BLaER1 (cell line): Measurements from ENCODE around the gene TBC1D10A.

Experiments used
- H3K27ac ChIP-seq: shearing (Covaris generic); formaldehyde crosslinking; 2 replicates; pipeline ENCODE4 v1.8.1; 2022
- H3K27me3 ChIP-seq: shearing (Covaris generic); formaldehyde crosslinking; 2 replicates; pipeline ENCODE4 v1.8.1; 2022
- H3K36me3 ChIP-seq: shearing (Covaris generic); formaldehyde crosslinking; 2 replicates; pipeline ENCODE4 v1.8.1; 2022
- H3K4me1 ChIP-seq: shearing (Covaris generic); formaldehyde crosslinking; 2 replicates; pipeline ENCODE4 v1.8.1; 2022
- H3K4me2 ChIP-seq: shearing (Covaris generic); formaldehyde crosslinking; 2 replicates; pipeline ENCODE4 v1.8.1; 2022
- H3K4me3 ChIP-seq: shearing (Covaris generic); formaldehyde crosslinking; 2 replicates; pipeline ENCODE4 v1.8.1; 2022
- H3K9ac ChIP-seq: shearing (Covaris generic); formaldehyde crosslinking; 2 replicates; pipeline ENCODE4 v1.8.1; 2022
- H3K9me3 ChIP-seq: shearing (Covaris generic); formaldehyde crosslinking; 2 replicates; pipeline ENCODE4 v1.8.1; 2022
- H4K20me1 ChIP-seq: shearing (Covaris generic); formaldehyde crosslinking; 2 replicates; pipeline ENCODE4 v1.8.1; 2022
- Cebpa-rat ChIP-seq: shearing (Covaris generic); IDR thresholded peaks from 2 replicates; pipeline ENCODE4 v1.8.1; 2022

Gene TBC1D10A, protein sequence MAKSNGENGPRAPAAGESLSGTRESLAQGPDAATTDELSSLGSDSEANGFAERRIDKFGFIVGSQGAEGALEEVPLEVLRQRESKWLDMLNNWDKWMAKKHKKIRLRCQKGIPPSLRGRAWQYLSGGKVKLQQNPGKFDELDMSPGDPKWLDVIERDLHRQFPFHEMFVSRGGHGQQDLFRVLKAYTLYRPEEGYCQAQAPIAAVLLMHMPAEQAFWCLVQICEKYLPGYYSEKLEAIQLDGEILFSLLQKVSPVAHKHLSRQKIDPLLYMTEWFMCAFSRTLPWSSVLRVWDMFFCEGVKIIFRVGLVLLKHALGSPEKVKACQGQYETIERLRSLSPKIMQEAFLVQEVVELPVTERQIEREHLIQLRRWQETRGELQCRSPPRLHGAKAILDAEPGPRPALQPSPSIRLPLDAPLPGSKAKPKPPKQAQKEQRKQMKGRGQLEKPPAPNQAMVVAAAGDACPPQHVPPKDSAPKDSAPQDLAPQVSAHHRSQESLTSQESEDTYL

DNA sequence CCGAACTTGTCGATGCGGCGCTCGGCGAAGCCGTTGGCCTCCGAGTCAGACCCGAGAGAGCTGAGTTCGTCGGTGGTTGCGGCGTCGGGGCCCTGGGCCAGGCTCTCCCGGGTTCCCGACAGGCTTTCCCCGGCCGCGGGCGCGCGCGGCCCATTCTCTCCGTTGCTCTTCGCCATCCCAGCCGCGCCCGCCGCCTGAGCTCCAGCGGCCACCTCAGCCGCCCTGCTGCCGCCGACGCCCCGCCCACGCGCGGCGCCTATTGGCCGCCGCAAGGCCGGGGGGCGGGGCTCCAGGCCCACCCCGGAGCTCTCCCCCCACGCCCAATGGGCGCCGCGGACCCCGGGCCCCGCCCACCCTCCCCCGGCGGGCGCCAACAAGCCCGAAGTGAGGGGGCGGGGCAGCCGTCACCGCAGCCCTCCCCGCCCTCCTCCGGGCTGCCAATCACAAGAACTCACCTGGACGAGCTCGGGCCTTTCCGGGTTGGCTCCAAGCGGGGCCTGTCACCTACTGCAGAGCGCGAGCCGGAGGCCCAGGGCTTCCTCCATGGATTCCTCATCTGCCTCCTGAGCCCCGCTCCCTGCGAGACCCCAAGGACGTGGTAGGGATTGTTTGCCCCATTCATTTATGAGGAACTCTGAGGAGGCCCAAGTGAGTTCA, at the start of gene TBC1D10A:
TSS of gene TBC1D10A (minus strand) at position 236 of the 657 bp plus-strand sequence. CDS start at position 176, 60 bp downstream.
- TF ChIP-seq Cebpa-rat = no peak
- peak within 1 kb of the TSS; percentile 84 for H3K9ac ChIP-seq

DNA sequence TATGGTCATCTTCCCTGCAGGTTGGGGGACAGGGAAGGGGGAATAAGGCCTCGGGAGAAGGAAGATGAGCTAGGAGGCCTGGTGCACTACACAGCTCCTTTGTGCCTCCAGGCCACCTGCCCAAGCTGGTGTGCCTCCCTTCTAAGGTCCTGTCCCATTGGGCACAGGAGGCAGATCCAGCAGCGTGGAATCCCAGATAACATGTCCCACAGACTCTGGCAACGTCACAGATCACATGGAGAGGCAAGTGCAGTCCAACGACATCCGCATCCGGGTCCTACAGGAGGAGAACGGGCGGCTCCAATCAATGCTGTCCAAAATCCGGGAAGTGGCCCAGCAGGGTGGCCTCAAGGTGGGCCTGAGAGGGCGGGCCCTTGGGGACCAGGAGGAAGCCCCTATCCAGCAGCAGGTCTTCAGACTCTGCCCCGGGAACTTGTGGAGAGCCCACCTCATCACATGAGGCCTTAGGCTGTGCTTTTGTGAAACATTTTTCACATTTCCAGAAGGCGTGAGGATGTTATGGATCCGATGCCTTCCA, 48.6 kb upstream of the TBC1D10A start:
- TF ChIP-seq Cebpa-rat = no peak
- no peaks in the 10 kb centered on the region for H3K9me3 ChIP-seq
- peaks cover 27% of the 10 kb centered on the region for H3K4me1 ChIP-seq
- no peak overlapping the region for H3K9ac ChIP-seq
- H3K27ac ChIP-seq = no peak overlapping the region
- H3K27me3 ChIP-seq = no peaks in the 10 kb centered on the region
- no peaks in the 10 kb centered on the region for H4K20me1 ChIP-seq
- H3K4me3 ChIP-seq = no peak overlapping the region
- peaks cover 35% of the 10 kb centered on the region; the same call in 1 of the 2 replicates for H3K36me3 ChIP-seq
- H3K4me2 ChIP-seq = no peak overlapping the region

More for the DNA sequence above, at the start of gene TBC1D10A:
- H4K20me1 ChIP-seq = peaks cover 22% of the 10 kb centered on the region
- no peaks in the 10 kb centered on the region for H3K27me3 ChIP-seq
- peak within 1 kb of the TSS; percentile 92 for H3K4me2 ChIP-seq
- peak within 1 kb of the TSS; percentile 83 for H3K4me3 ChIP-seq
- H3K36me3 ChIP-seq = peaks cover 24% of the 10 kb centered on the region
- peaks cover 51% of the 10 kb centered on the region for H3K4me1 ChIP-seq
- H3K9me3 ChIP-seq = no peaks in the 10 kb centered on the region
- peak within 1 kb of the TSS; percentile 73 for H3K27ac ChIP-seq

DNA sequence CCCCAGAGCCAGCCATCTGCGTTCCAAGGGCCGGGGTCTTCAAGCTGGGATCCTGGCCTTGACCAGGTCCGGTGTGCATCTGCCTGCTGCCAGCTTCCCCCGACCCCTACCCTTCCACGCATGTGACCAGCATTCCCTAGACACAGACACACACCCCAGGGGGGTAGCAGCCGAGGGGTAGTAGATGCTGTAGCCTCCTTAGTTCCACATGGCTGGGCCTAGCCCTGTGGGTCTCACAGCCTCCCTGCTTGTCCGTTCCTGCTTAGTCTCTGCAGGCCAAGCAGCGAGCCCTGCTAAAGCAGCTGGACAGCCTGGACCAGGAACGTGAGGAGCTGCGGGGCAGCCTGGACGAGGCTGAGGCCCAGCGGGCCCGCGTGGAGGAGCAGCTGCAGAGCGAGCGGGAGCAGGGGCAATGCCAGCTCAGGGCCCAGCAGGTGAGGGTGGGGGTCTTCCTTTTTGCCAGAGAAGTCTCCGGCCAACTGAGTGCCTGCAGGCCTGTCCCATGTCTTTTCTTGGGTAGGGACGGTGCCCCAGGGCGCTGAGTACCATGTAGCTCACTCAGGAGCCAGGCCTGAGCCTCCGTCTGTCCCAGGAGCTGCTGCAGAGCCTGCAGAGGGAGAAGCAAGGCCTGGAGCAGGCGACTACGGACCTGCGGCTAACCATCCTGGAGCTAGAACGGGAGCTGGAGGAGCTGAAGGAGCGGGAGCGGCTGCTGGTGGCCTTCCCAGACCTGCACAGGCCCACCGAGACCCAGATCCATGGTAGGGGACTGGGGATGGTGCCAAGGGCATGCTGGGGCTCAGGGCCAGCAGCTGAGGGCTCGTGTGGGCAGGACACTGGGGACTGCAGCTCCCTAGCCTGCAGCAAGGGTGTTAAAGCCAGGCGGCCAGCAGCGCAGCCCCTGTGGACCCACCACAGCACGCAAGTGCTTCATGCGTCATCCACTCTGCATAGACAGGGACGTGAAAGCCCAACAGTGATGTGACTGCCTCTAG, 46.9 kb upstream of the TBC1D10A start:
- H4K20me1 ChIP-seq = no peaks in the 10 kb centered on the region
- peaks cover 21% of the 10 kb centered on the region; the same call in 1 of the 2 replicates for H3K36me3 ChIP-seq
- H3K4me2 ChIP-seq = no peak overlapping the region
- H3K9ac ChIP-seq = no peak overlapping the region
- H3K9me3 ChIP-seq = no peaks in the 10 kb centered on the region
- H3K27ac ChIP-seq = no peak overlapping the region
- no peaks in the 10 kb centered on the region for H3K27me3 ChIP-seq
- TF ChIP-seq Cebpa-rat = no peak
- no peak overlapping the region for H3K4me3 ChIP-seq
- H3K4me1 ChIP-seq = peaks cover 33% of the 10 kb centered on the region

DNA sequence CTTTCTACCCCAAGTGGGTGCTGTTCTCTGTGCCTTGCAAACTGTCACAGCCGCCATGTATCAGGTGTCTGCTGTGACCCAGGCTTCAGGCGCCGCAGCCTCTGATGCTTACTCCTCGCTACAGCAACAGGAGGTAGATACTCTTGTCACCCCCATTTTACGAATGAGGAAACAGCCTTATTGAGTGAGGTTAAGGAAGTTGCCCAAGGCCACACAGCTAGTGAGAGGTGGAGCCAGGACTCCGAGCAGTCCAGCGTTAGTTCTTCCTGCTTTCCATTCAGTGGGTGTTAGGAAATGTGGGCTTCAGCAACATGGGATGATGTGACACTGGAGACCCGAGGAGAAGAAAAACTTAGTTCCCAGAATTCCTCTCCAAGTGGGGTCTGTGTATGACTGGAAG, 46.2 kb upstream of the TBC1D10A start:
- H3K4me2 ChIP-seq = no peak overlapping the region
- H3K4me1 ChIP-seq = peaks cover 40% of the 10 kb centered on the region
- no peak overlapping the region for H3K9ac ChIP-seq
- H3K9me3 ChIP-seq = no peaks in the 10 kb centered on the region
- no peak overlapping the region for H3K4me3 ChIP-seq
- H3K27me3 ChIP-seq = no peaks in the 10 kb centered on the region
- TF ChIP-seq Cebpa-rat = no peak
- peaks cover 19% of the 10 kb centered on the region; the same call in 1 of the 2 replicates for H3K36me3 ChIP-seq
- H4K20me1 ChIP-seq = no peaks in the 10 kb centered on the region
- H3K27ac ChIP-seq = no peak overlapping the region

DNA sequence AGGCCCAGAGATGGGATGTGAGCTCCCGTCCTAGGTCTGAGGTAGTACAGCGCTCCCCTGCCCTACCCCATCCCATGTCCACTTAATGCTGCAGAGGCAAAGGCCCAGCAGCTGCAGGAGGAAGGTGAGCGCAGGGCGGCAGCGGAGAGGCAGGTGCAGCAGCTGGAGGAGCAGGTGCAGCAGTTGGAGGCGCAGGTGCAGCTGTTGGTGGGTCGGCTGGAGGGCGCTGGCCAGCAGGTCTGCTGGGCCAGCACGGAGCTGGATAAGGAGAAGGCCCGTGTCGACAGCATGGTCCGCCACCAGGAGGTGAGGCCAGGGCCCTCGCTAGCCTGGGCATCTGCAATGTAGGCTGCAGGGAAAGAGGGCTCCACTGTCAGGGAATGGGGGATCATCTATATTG, 45.2 kb upstream of the TBC1D10A start:
- no peak overlapping the region for H3K27ac ChIP-seq
- peaks cover 41% of the 10 kb centered on the region for H3K4me1 ChIP-seq
- H4K20me1 ChIP-seq = no peaks in the 10 kb centered on the region
- H3K9me3 ChIP-seq = no peaks in the 10 kb centered on the region
- no peak for TF ChIP-seq Cebpa-rat
- H3K9ac ChIP-seq = no peak overlapping the region
- H3K4me2 ChIP-seq = no peak overlapping the region
- no peak overlapping the region for H3K4me3 ChIP-seq
- peaks cover 10% of the 10 kb centered on the region; the same call in 1 of the 2 replicates for H3K36me3 ChIP-seq
- H3K27me3 ChIP-seq = no peaks in the 10 kb centered on the region

DNA sequence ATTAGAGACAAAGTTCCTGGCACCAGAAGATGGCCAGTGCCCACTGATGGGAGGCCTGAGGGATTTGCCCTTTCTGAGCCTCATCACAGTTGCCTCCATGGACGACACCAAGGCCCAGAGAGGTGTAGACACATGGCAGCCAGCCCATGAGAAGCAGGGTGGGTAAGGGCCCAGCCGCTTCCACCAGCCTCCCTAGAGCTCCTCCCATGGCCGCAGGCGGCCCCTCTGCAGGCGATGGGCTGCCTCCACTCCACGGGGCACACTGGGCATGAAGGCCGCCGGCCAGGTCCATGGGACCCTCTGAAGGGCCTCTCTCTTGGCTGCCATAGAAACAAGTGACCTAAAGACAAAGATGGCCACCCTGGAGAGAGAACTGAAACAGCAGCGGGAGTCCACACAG, 44.6 kb upstream of the TBC1D10A start:
- Histone ChIP-seq H3K27me3 (no peaks in the 10 kb centered on the region), H3K4me1 (peaks cover 46% of the 10 kb centered on the region), H4K20me1 (no peaks in the 10 kb centered on the region), H3K9me3 (no peaks in the 10 kb centered on the region), H3K9ac (no peak overlapping the region), H3K4me3 (no peak overlapping the region), H3K36me3 (peaks cover 5% of the 10 kb centered on the region; the same call in 1 of the 2 replicates), H3K27ac (peak overlapping the region; percentile 49), H3K4me2 (peak overlapping the region; percentile 57)
- no peak for TF ChIP-seq Cebpa-rat

DNA sequence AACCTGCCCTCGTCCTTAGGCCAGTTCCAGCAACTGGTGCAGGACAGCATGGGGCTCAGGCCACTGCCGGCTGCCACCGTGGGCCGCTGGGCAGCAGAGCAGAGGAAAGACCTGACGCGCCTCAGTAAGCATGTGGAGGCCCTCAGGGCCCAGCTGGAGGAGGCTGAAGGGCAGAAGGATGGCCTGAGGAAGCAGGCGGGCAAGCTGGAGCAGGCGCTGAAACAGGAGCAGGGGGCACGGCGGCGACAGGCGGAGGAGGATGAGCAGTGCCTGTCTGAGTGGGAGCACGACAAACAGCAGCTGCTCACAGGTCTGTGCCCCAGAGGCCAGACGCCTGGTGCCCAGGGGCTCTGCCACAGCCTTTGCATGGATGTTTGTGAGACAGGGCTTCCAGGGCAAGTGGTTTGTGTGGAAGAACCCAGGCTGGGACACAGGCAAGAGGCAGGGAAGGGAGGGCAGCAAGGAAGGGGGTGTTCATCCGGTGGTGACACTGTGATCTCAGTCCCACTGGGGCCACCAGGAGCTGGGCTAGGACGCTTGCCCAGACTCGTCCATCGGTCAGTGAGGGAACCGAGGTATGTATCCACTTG, 44.0 kb upstream of the TBC1D10A start:
- TF ChIP-seq Cebpa-rat = no peak
- peak overlapping the region; percentile 49 for H3K27ac ChIP-seq
- H3K27me3 ChIP-seq = no peaks in the 10 kb centered on the region
- H3K9ac ChIP-seq = peak overlapping the region; percentile 45; the same call in 1 of the 2 replicates
- H3K36me3 ChIP-seq = peaks cover 11% of the 10 kb centered on the region; the same call in 1 of the 2 replicates
- H3K9me3 ChIP-seq = no peaks in the 10 kb centered on the region
- H3K4me2 ChIP-seq = peak overlapping the region; percentile 57
- H3K4me1 ChIP-seq = peaks cover 52% of the 10 kb centered on the region
- H3K4me3 ChIP-seq = no peak overlapping the region
- no peaks in the 10 kb centered on the region for H4K20me1 ChIP-seq

DNA sequence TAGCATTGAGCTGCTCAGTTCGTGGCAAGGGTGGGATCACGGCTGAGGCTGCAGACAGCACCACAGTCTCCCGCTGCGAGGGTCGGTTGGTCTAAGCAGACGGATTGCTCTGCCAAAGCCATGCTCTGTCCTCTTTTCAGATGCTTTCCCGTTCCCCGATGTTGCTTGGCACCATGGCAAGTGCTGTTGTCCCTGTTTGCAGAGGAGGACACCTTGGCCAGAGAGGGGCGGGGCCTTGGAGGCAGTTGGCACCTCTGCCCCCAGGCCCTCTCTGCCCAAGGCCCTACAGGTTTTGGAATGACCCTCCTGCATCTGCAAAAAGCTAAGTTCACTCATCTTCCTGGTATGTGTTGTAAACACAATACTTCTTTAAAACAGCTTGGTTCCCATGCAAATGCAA, 41.7 kb upstream of the TBC1D10A start:
- no peak for TF ChIP-seq Cebpa-rat
- no peaks in the 10 kb centered on the region for H4K20me1 ChIP-seq
- peaks cover 56% of the 10 kb centered on the region for H3K4me1 ChIP-seq
- H3K27ac ChIP-seq = 0 out of 2 replicates have a peak overlapping the region, but pooled peaks have one; percentile 58
- peak overlapping the region; percentile 52 for H3K4me2 ChIP-seq
- peaks cover 7% of the 10 kb centered on the region; the same call in 1 of the 2 replicates for H3K36me3 ChIP-seq
- no peaks in the 10 kb centered on the region for H3K9me3 ChIP-seq
- H3K4me3 ChIP-seq = no peak overlapping the region
- no peak overlapping the region for H3K9ac ChIP-seq
- no peaks in the 10 kb centered on the region for H3K27me3 ChIP-seq
